Upper lobe of right lung (tissue), 1 donor: Measurements from ENCODE around the gene PODNL1. TPM values are rescaled to one million over a fixed set of nuclear protein-coding genes. Genes with fewer than 3 reads are reported as not detected.

Experiments used
- ATAC-seq: fragments of 200-7000 bp; cut with Tn5 transposase; one replicate; pipeline ENCODE4 v1.9.1; 2020; ENCODE audit warnings: mild to moderate bottlenecking, moderate library complexity
- DNase-seq: peaks from one replicate; pipeline ENCODE4 v3.0.0-alpha.2; 2020
- H3K27ac ChIP-seq: fragments of 200-600 bp; one replicate; pipeline ENCODE4 v1.8.0; 2022
- H3K27me3 ChIP-seq: fragments of 200-600 bp; one replicate; pipeline ENCODE4 v1.8.0; 2022; ENCODE audit warnings: mild to moderate bottlenecking
- H3K36me3 ChIP-seq: fragments of 200-600 bp; one replicate; pipeline ENCODE4 v1.8.0; 2022
- H3K4me1 ChIP-seq: fragments of 200-600 bp; one replicate; pipeline ENCODE4 v1.8.0; 2022
- H3K4me3 ChIP-seq: fragments of 200-600 bp; one replicate; pipeline ENCODE4 v1.8.0; 2022; ENCODE audit warnings: mild to moderate bottlenecking
- H3K9me3 ChIP-seq: fragments of 200-600 bp; one replicate; pipeline ENCODE4 v1.8.0; 2022
- intact Hi-C: fragments of 100-400 bp; cut with DNase I; formaldehyde crosslinking; loops from one replicate; pipeline ENCODE4 v1.11.0; 2022
- total RNA-seq: library from RNA; stranded (reverse); fragmentation: NEBNext Ultra II Directional; extraction: Animal tissue kit (Norgen Biotek cat#: 25700); gene quantifications from one replicate; pipeline ENCODE4 v1.2.1, GENCODE V29; 2021
- TF ChIP-seq, protein P1 (sequence below): fragments of 200-600 bp; IDR thresholded peaks from one replicate; pipeline ENCODE4 v1.8.0; 2022; ENCODE audit warnings: antibody characterized with exemption
- donor health status: DM: no; HTN: yes; CAD: no; lungs with severe emphysema.

Gene PODNL1
- total RNA-seq, 1 donor from 2014 or later = 2.8 TPM

DNA sequence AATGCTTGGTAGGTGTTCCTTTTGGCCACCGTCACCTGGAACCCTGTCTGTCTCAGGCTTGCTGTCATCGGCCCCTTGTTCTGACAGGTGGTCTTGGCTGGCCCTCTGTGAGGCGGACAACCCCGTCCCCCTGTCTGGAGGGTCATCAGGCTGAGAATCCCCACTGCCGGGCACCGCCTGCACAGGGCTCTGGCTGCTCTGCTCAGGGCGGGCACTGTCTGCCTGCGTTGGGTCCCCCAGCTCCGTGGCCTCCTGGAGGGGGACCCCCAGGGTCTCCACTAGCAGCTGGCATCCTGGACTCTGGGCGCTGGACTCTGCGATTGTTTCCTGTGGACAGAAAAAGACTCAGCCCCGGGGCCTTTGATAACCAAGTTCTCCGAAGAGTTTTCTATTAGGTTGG lies 48.1 kb downstream of the PODNL1 start:
- Histone ChIP-seq H3K36me3 (no peaks in the 10 kb centered on the region), H3K4me3 (no peak overlapping the region), H3K27me3 (no peaks in the 10 kb centered on the region), H3K4me1 (no peaks in the 10 kb centered on the region), H3K9me3 (no peaks in the 10 kb centered on the region), H3K27ac (no peak overlapping the region)
- DNase-seq = no peak
- intact Hi-C loops = no loop called here
- ATAC-seq = no peak
- TF ChIP-seq, protein P1, sequence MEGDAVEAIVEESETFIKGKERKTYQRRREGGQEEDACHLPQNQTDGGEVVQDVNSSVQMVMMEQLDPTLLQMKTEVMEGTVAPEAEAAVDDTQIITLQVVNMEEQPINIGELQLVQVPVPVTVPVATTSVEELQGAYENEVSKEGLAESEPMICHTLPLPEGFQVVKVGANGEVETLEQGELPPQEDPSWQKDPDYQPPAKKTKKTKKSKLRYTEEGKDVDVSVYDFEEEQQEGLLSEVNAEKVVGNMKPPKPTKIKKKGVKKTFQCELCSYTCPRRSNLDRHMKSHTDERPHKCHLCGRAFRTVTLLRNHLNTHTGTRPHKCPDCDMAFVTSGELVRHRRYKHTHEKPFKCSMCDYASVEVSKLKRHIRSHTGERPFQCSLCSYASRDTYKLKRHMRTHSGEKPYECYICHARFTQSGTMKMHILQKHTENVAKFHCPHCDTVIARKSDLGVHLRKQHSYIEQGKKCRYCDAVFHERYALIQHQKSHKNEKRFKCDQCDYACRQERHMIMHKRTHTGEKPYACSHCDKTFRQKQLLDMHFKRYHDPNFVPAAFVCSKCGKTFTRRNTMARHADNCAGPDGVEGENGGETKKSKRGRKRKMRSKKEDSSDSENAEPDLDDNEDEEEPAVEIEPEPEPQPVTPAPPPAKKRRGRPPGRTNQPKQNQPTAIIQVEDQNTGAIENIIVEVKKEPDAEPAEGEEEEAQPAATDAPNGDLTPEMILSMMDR = no peak

DNA sequence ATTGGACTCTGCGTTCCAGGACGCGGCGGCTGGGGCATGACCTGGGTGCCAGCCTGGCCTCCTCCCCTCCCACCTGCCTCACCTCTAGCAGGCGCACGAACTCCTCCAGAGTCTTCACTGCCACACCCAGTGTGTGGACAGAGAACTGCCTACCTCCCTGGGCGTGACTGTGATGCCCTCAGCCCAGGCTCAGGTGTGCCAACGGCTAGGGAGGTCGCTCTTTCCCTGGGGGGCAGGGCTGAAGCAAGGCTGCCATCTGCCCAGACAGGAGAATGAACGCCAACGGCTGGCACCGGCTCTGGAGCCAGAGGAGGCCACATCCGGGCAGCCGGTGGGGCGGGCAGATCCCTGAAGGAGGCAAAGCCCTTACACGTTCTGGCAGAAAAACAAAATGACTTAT lies 49.9 kb downstream of the PODNL1 start:
- Histone ChIP-seq H3K27me3 (no peaks in the 10 kb centered on the region), H3K27ac (no peak overlapping the region), H3K4me1 (no peaks in the 10 kb centered on the region), H3K4me3 (no peak overlapping the region), H3K9me3 (no peaks in the 10 kb centered on the region), H3K36me3 (no peaks in the 10 kb centered on the region)
- TF ChIP-seq, protein P1 = no peak
- ATAC-seq = no peak
- DNase-seq = no peak
- intact Hi-C loops = no loop called here

DNA sequence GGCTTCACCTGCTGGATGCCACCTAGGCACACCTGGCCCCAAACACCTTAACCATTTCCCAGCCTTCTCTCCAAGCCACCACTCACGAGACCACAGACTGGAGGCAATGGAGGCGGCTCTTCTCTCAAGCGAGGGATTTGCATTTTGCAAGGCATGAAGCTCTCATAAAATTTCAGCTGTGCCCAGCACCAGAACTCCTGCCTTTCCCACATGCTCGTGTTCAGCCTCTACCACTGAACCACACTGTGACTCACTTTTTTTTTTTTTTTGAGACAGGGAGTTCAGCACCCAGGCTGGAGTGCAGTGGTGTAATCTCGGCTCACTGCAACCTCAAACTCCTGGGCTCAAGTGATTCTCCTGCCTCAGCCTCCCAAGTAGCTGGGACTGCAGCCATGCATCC lies 50.7 kb downstream of the PODNL1 start:
- Histone ChIP-seq H3K4me1 (no peaks in the 10 kb centered on the region), H3K9me3 (no peaks in the 10 kb centered on the region), H3K27me3 (no peaks in the 10 kb centered on the region), H3K4me3 (no peak overlapping the region), H3K27ac (no peak overlapping the region), H3K36me3 (no peaks in the 10 kb centered on the region)
- ATAC-seq (no peak), DNase-seq (no peak)
- TF ChIP-seq, protein P1 = no peak
- intact Hi-C loops = no loop called here

DNA sequence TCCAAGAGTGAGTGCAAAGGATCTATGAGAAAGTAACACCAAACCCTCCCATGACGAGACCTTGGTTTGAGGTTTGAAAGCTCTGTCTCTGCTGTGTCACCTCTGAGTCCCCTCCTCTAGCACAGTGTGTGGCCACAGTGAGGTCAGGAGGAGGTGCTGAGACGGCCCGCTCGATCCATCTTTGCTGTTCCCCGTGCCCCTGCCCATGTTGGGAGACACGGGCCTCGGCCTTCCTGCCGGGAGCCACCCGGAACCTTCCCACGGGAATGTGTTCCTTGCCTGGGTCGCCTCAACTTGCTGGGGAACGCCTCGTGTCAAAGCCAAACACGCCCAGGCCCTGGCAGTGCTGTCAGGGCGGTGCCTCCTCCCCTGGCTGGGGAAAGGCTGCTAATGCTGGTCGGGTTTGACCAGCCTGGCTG lies 51.2 kb downstream of the PODNL1 start:
- ATAC-seq = no peak
- Histone ChIP-seq H3K4me3 (no peak overlapping the region), H3K4me1 (no peaks in the 10 kb centered on the region), H3K27me3 (no peaks in the 10 kb centered on the region), H3K36me3 (no peaks in the 10 kb centered on the region), H3K9me3 (no peaks in the 10 kb centered on the region), H3K27ac (no peak overlapping the region)
- intact Hi-C loops = no loop called here
- TF ChIP-seq, protein P1 = no peak
- DNase-seq = no peak

DNA sequence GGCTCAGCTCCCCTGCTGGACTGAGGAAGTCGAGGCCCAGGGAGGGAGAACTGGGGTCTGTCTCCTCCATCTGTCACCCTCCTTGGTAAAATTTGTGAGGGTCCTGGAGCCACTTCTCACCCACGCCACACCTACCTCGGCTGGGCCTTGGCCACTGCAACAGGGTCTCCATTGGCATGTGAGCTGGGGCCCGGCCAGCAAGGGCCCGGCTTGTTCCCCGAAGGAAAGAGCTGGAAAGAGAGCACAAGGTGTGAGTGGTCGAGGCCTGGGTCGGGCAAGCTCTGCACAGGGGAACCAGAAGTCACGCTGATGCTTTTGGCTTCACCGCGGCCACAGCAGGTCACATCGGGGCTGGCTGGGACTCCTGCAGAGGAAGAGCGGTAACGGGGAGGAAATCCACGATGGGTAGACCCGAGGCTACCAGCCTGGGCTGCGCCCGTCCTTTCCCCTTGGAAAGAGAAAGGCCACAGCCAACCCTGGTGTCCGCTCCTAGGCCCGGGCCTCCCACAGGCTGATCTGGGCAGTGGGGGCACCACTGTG lies 52.3 kb downstream of the PODNL1 start:
- no peak for DNase-seq
- H3K27me3 ChIP-seq = no peaks in the 10 kb centered on the region
- H3K27ac ChIP-seq = no peak overlapping the region
- no peaks in the 10 kb centered on the region for H3K36me3 ChIP-seq
- TF ChIP-seq, protein P1 = no peak
- H3K4me3 ChIP-seq = no peak overlapping the region
- intact Hi-C loops = no loop called here
- peaks cover 11% of the 10 kb centered on the region for H3K4me1 ChIP-seq
- ATAC-seq = no peak
- H3K9me3 ChIP-seq = no peaks in the 10 kb centered on the region
